Tibial nerve (tissue), 4 donors: ENCODE data around the gene SLC25A47.

Source experiments
- EP300 ChIP-seq, 2 donors: sonication (generic); formaldehyde crosslinking; IDR thresholded peaks; one replicate each; pipeline ENCODE4 v1.6.1; 2017; ENCODE audit warnings: antibody characterized with exemption in 2 of 2, mild to moderate bottlenecking in 1 of 2
- POLR2A ChIP-seq, 2 donors: fragments of 450-650 bp; IDR thresholded peaks; one replicate each; pipeline ENCODE4 v1.6.1; 2017; ENCODE audit warnings: antibody characterized with exemption in 2 of 2, mild to moderate bottlenecking in 2 of 2, moderate library complexity in 2 of 2
- TF ChIP-seq, protein P1 (sequence below), 5 experiments: fragments of 200-600 bp in 3 of 5; fragments of 450-650 bp in 2 of 5; sonication (generic) in 3 of 5; IDR thresholded peaks; one replicate each; pipeline ENCODE4 v1.5.1; 2016 to 2019; ENCODE audit warnings: antibody characterized with exemption in 5 of 5, mild to moderate bottlenecking in 3 of 5, moderate library complexity in 2 of 5

DNA sequence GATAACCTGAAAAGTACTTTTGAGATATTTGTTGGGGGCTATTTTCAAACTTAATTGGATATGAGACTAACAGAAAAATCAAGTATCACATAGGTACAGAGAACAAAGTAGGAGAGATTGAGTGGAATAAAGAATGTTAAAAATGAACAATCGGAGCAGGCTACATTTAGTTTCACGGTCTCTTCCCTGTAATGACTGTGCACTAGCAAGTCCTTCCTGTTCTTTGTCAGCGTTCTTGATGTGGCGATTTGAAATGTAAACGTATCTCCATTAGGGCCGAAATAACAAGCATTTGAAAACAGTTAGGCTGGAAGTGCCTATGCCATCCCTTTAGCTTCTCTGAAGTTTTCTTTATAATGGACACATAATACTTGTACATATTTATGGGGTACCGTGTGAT, 47.9 kb upstream of the SLC25A47 start:
- TF ChIP-seq, protein P1, sequence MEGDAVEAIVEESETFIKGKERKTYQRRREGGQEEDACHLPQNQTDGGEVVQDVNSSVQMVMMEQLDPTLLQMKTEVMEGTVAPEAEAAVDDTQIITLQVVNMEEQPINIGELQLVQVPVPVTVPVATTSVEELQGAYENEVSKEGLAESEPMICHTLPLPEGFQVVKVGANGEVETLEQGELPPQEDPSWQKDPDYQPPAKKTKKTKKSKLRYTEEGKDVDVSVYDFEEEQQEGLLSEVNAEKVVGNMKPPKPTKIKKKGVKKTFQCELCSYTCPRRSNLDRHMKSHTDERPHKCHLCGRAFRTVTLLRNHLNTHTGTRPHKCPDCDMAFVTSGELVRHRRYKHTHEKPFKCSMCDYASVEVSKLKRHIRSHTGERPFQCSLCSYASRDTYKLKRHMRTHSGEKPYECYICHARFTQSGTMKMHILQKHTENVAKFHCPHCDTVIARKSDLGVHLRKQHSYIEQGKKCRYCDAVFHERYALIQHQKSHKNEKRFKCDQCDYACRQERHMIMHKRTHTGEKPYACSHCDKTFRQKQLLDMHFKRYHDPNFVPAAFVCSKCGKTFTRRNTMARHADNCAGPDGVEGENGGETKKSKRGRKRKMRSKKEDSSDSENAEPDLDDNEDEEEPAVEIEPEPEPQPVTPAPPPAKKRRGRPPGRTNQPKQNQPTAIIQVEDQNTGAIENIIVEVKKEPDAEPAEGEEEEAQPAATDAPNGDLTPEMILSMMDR (IDR thresholded peaks at IDR 0.05) = no peak
- no peak for TF ChIP-seq POLR2A (IDR thresholded peaks at IDR 0.05)
- TF ChIP-seq EP300 (IDR thresholded peaks at IDR 0.05) = no peak
